NCI-H1436 treated with DMSO at 0.1 percent for 48 hours (cell line): Measurements from ENCODE around the gene SLC35B2.

Experiments used
- DNase-seq: peaks from one replicate; lab custom pipeline; 2025; lab: John Stamatoyannopoulos, UW

SLC35B2 gene

GRCh38 chr6:44254191-44255104 lies 2.9 kb downstream of the SLC35B2 start:
- no peak for DNase-seq

GRCh38 chr6:44253307-44254101 lies 3.8 kb downstream of the SLC35B2 start:
- no peak for DNase-seq

- no peak for DNase-seq
Observed at GRCh38 chr6:44251576-44252524, 5.5 kb downstream of the SLC35B2 start.

- DNase-seq: no peak
Observed at GRCh38 chr6:44250718-44251123, 6.6 kb downstream of the SLC35B2 start.

DNA sequence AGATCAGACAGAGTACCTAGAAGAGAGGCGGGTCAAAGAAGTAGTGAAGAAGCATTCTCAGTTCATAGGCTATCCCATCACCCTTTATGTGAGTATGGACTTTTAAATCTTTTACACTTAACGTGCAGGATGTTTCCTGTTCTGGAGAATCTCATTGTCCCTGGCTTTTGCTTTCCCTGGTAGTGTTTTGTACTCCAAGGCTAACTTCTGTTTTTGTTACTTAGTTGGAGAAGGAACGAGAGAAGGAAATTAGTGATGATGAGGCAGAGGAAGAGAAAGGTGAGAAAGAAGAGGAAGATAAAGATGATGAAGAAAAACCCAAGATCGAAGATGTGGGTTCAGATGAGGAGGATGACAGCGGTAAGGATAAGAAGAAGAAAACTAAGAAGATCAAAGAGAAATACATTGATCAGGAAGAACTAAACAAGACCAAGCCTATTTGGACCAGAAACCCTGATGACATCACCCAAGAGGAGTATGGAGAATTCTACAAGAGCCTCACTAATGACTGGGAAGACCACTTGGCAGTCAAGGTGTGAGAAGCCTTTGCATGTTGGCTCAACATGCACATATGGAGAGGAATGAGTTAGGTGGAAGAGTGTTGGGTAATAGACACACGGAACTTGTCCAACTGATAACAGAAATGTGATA lies 7.1 kb downstream of the SLC35B2 start:
- DNase-seq: no peak

GRCh38 chr6:44249082-44249748 lies 8.1 kb downstream of the SLC35B2 start:
- DNase-seq: no peak

GRCh38 chr6:44248579-44248978 lies 8.7 kb downstream of the SLC35B2 start:
- DNase-seq: no peak

DNA sequence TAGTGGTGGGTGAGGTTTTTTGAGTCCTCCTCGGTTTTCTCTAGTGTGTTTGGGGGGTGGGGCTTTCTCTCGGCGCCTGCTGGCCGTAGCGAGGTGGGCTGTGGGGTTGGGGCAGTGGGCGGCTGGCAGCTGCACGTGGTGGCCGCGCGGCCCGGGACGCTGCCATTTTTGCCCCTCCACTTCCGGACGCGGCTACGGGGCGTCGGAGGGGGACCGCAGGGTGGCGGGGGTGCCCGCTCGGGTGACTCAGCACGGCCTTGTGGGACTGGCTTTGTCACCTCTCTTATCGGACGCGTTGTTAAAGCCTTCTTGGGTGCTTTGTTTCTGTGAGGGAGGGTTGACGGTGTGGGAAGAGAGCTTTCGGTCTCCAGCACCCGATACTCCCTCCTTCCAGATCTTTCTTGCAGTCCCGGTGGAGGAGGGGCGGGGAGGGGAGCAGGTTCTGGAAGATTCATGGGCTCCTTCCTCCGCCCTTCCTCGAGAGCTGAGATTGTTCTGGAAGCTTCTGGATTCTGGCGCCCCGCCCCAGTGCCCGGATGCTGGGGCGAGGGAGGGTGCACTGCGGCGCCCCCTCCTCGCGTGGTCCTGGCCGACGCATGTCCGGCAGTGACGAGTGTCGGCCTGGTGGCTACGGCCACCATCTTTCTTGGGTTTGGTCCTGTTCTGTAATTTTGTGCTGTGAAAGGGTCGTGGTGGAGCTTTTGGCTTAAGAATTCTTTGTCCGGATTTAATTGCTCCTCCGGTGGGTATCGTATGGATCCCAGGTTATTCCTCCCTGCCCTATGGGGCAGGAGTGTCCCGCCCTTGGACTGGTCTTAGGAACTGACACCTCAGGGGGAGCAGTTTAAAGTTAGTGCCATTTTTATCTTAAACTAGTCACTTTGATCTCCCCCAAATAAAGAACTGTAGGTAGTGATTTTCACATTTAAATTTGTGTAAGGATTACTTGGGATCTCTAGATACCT lies 9.7 kb downstream of the SLC35B2 start:
- no peak for DNase-seq

GRCh38 chr6:44246663-44247337 lies 10.5 kb downstream of the SLC35B2 start, which contains the start of gene HSP90AB1:
Gene HSP90AB1, plus strand, starts transcription at chr6:44247101. Its CDS starts 1,529 bp downstream, at chr6:44248630.
- DNase-seq: peak; percentile 84

DNA sequence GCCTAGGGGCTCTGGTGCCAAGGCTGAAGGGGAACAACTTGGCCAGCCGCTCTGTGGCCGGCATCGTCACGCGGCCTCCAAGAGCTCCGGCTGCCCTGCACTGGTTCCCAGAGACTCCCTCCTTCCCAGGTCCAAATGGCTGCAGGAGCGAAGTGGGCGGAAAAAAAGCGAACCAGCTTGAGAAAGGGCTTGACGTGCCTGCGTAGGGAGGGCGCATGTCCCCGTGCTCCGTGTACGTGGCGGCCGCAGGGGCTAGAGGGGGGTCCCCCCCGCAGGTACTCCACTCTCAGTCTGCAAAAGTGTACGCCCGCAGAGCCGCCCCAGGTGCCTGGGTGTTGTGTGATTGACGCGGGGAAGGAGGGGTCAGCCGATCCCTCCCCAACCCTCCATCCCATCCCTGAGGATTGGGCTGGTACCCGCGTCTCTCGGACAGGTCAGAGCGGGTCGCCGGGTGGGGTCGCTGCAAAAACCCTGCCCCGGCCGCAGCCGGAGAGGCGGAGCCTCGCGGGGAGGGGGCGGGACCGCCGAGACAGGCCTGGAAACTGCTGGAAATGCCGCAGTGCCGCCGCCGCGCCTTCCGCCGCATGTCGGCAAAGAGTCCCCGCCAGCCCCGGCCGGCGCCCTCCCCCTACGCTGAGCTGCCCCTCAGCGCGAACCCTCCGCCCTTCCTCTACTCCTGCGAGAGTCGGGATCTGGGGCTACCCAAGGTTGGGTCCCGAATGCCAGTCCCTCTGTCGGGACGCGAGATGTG lies 11.2 kb downstream of the SLC35B2 start:
- DNase-seq: no peak

- no peak for DNase-seq
Observed at GRCh38 chr6:44245391-44245911, 11.9 kb downstream of the SLC35B2 start.

DNA sequence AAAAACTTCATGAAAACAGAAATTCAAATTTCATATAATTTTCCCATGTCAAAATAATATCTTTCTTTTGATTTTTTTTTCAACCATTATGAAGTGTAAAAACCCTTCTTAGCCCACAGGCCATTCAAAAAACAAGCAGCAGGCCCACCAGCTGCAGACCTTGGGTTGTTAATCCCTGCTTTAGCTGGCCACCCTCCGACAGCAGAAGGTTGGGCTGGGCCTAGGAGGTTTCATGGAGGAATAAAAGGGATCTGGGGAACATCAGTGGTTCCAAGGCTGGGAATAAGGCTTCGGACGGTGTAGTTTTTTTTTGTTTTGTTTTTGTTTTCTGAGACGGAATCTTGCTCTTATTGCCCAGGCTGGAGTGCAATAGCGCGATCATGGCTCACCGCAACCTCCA lies 14.0 kb downstream of the SLC35B2 start:
- DNase-seq: no peak

DNA sequence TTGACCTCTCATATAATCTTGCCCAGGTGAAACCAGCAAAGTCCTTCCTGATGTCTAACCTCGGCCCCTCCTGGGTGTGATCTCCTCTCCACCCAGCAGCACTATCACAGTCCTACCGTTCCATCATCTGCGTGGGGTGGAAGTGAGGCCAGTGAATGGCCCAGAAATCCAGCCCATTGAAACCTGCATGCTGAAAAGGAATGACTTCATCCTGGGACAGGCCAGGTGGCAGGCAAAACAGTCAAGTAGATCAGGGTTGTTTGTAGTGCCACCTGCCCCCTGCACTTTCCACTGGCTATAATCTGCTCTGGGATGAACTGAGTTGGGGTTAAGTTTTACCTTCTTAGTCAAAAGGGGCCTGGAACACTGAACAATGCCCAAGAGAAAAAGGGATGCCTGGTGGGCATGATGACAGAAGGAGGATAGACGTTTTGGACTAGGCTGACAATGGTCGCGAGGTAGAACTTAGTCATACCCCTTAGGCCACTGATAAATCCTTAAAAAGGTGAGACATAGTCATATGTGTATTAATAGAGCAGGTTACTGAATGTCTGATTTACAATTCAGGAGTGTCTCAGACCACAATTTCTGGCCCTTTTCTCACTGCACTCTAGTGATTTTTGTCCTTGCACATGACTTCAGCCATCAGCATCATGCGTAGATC lies 18.5 kb downstream of the SLC35B2 start:
- DNase-seq: no peak

- DNase-seq: no peak
Observed at GRCh38 chr6:44237813-44238433, 19.4 kb downstream of the SLC35B2 start.

GRCh38 chr6:44237021-44237812 lies 20.1 kb downstream of the SLC35B2 start:
- peak; percentile 67 for DNase-seq

- no peak for DNase-seq
Observed at GRCh38 chr6:44235891-44236516, 21.3 kb downstream of the SLC35B2 start.
